SIG-M5 (cell line): ENCODE measurements around the gene PLCXD1.
"Not testable (repeated sequence)": the region's sequence is repeated elsewhere in the genome, so short reads cannot be mapped to it uniquely, and the experiment has no call there.

Experiments
- DNase-seq: peaks from one replicate; lab custom pipeline; 2025; lab: John Stamatoyannopoulos, UW

PLCXD1 gene

GRCh38 chrX:317424-318067 lies 36.4 kb downstream of the PLCXD1 start:
- DNase-seq: no peak

- DNase-seq: no peak
Measured at GRCh38 chrX:318068-318738, 37.0 kb downstream of the PLCXD1 start.

- DNase-seq: no peak
Measured at GRCh38 chrX:318739-319578, 37.8 kb downstream of the PLCXD1 start, which contains the start of gene GTPBP6. Gene GTPBP6 (minus strand): TSS chrX:318796. CDS start chrX:318787, 9 bp downstream.

GRCh38 chrX:319579-320125 lies 38.5 kb downstream of the PLCXD1 start:
- DNase-seq: no peak

GRCh38 chrX:320126-320783 lies 39.1 kb downstream of the PLCXD1 start:
- no peak for DNase-seq

- DNase-seq: no peak
Measured at GRCh38 chrX:323721-324628, 42.8 kb downstream of the PLCXD1 start.

- DNase-seq: not testable (repeated sequence)
Measured at GRCh38 chrX:324664-325063, 43.5 kb downstream of the PLCXD1 start.

- no peak for DNase-seq
Measured at GRCh38 chrX:327660-328126, 46.5 kb downstream of the PLCXD1 start.

- no peak for DNase-seq
Measured at GRCh38 chrX:329291-329910, 48.2 kb downstream of the PLCXD1 start.

- not testable (repeated sequence) for DNase-seq
Measured at GRCh38 chrX:330141-330725, 49.1 kb downstream of the PLCXD1 start.

- DNase-seq: no peak
Measured at GRCh38 chrX:330726-331150, 49.6 kb downstream of the PLCXD1 start.

GRCh38 chrX:331151-331824 lies 50.1 kb downstream of the PLCXD1 start:
- DNase-seq: no peak

- DNase-seq: no peak
Measured at GRCh38 chrX:331825-332495, 50.8 kb downstream of the PLCXD1 start.

- no peak for DNase-seq
Measured at GRCh38 chrX:332496-332860, 51.3 kb downstream of the PLCXD1 start.

GRCh38 chrX:332916-333610 lies 51.9 kb downstream of the PLCXD1 start:
- no peak for DNase-seq

- DNase-seq: no peak
Measured at GRCh38 chrX:333611-334311, 52.6 kb downstream of the PLCXD1 start.

- DNase-seq: no peak
Measured at GRCh38 chrX:334331-334891, 53.2 kb downstream of the PLCXD1 start.
